ENCODE measurements around the gene PIAS3. TPM values are rescaled to one million over a fixed set of nuclear protein-coding genes. Genes with fewer than 3 reads are reported as not detected.
A peak's percentile ranks its signal among the peaks of the same experiment; 100 is the strongest.

PIAS3 gene
- 5.9 and 17.0 TPM in 2 replicates for total RNA-seq

DNA sequence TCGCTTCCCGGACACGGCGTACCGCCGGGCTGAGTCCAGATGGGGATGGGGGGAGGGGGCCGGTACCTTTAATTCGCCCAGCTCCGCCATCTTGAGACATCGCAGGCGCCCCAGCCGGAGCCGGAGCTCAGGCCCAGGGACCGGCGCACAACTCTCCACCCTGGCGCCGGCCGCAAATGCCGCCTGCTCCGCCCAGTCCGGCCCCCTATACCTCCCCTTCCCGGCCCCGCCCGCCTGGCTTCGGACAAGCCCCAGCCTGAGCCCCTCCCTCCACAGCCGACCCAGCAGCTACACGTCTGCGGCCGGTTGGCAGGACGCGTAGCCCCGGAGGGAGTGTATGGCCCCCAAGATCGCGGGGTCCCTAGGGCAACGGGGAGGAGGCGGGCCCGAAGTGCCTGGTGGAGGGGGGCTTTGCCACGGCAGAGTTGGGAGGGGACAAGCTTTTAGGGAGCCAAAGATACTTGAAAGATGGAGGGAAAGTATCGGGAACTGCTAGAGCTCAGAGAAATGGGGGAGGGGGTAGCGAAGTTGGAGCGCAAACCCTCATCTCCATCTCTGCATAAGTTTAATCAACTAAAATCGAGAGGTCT is at the start of gene PIAS3:
TSS of gene PIAS3 (minus strand) at position 181 of the 590 bp plus-strand sequence. CDS start at position 90, 91 bp downstream.
- peak; percentile 79 for DNase-seq (ENCODE audit: low read depth)

DNA sequence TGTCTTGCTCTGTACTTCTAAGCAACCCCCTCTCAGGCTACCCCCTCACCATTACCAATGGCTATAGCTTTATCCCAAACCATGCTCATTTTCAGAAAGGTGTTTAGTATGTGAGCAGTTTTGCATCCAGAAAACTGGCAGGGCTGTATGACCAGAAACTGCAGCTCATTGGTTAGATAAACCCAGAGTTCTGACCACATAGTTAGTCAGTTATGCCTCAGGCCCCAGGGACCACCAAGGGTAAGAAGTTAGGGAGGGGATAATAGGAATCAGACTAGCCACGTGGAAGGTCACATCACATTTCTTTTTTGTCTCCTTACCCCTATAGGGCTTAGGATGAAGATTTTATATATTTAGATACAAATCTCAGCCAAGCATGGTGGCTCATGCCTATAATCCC is 49.8 kb upstream of the PIAS3 start:
- no peak for DNase-seq (ENCODE audit: low read depth)

DNA sequence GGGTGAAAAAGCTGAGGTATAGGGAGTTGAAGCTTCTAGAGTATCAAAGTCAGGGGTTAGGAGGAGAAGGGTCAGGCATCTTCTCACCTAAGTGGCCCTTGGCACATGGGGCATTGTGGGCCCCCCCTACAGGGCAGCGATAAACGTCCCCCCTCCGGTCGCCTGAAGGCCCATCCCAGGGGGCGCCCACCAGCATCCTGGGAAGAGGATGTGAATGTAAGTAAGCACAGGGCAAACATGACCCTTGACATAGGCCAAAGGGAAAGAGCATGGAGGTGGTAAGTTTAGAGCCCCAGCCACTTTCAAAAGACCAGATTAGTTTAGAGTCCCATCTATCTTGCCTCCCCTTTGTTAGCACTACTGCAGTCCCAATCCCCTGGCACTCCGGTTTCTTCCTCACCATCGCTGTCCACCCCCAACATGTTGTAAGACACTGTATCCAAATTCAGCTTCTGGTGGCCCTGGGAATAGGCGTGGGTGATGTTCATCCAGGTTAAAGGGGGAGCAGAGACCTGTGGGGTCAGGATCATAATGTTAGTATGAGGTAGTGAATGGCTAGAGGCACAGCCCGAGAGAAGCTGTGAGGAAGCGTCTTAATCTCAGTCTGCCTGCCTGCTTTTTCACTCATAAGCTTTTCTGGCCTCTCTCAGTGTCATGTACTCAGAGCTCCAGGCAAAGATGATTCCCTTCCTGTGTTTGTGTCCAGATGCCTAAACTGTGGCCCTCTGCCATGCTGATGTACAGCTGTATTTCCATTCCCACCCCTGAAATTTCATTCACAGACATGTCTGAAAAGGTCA is 48.3 kb upstream of the PIAS3 start:
- DNase-seq (ENCODE audit: low read depth) = no peak

DNA sequence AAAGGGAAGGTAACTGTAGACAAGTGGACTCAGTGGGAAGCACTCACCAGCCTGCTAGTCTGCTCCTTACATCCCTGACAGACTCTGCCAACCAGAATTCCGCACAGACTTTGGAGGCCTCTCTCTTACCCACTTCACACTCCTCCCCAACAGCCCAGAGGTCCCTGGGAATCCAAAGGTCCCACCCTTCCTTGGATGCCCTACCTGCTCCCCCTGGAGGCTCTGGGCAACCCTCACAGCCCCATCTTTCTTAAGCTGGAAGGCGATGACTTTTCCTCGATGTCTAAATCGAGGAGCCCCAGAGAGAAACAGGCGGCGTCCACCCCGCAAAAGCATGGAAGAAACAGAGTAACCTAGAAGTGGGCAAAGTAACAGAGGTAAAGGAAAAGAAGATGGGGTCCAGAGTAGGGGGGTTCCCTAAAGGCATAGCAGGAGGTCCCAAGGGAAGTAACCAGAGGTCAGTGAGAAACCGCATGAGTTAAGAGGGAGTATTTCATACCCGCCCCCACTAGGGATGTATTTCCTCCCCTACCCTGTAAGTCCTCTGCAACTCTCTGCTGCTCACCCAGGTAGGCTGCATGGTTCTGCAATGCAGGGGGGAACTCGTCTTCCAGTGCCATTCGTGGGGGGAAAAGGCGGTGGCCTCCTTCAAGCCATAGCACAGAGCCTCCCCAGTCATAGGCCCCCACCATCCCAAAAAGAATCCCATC is 42.6 kb upstream of the PIAS3 start:
- no peak for DNase-seq (ENCODE audit: low read depth)

DNA sequence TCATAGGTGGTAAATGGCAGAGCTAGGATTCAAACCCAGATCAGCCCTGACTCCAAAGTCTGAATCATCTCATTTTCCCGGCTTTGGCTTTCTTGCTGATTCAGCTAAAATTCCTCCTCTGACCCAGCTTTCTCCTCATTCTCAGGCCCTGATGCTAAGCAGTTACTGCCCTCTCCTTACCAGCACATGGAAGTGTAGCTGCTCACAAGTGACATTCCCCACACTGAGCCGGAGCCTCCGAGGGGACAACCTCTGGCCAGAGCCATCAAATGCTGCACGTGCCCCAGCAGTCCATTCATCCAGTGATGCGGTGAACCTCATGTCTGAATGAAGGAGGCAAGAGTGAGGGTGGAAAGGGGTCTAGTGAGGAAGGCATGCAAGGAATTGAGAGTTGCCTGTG is 39.9 kb upstream of the PIAS3 start:
- no peak for DNase-seq (ENCODE audit: low read depth)

DNA sequence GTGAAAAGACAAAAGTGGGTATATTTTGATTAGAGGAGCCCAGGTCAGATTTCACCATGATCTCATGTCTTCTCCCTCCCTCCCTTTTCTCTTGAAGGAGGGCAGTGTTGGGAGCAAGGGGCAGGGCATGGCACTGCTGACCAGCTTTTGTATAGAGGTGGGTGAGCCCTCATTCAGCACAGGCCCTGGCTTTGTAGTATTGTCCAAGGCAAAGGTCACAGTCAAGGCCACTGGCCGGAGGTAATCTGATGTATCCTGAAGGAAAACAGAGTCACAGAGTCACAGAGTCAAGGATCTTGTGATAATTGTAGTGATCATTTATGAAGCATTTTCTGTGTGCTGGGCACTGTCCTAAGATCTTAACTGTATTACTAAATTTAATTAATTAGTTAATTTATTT is 39.1 kb upstream of the PIAS3 start:
- no peak for DNase-seq (ENCODE audit: low read depth)

DNA sequence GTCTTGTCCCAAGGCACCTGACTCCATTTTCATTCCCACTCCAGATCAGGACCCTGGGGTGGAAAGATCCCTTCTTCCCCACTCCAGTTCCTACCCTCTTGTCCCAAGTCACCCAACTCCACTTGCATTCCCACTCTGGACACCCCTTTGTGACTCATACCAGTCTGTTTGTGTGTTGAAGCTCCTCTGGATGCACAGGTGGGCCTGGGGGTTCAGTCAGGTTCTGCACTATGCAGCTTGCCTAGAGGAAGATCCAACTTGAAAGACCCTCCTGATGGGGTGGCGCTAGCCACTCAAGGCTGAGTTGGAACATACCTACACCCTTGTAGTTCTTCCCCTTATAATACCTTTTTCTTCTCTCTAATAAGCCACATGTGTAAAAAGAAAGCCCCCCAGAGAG is 36.6 kb upstream of the PIAS3 start:
- no peak for DNase-seq (ENCODE audit: low read depth)

DNA sequence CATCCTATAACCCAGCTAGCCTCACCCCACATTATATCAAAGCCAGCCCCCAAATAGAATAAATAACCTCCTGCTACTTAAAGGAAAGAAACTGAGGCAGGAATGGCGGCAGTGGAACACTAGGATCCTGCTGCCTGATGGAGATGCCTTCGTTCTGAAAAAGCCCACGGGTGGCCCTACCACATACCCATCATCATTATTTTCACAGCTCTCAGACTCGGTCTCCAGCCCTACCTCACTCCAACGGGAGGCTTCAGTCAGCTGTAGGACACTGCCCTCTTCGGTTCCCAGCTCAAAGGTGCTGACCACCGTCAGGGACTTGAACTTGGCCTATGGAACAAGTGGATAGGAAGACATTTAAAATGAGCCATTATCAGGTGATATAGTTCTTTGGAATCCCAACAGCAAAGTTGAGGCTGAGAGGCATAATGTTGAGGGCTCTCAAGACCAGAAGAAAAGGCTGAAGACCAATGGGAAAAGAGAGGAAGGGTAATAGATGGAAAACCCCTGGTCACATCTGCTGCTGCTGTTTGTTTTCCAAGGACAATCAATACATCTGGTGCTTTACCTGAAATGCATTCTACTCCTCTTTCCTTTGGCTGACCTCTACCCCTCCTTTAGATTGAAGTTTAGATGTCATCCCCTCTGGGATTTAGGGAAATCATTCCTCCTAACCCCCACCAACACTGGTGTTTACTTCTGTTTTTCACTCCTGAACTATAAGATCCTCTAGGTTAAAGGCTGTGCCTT is 34.6 kb upstream of the PIAS3 start:
- DNase-seq (ENCODE audit: low read depth) = no peak

DNA sequence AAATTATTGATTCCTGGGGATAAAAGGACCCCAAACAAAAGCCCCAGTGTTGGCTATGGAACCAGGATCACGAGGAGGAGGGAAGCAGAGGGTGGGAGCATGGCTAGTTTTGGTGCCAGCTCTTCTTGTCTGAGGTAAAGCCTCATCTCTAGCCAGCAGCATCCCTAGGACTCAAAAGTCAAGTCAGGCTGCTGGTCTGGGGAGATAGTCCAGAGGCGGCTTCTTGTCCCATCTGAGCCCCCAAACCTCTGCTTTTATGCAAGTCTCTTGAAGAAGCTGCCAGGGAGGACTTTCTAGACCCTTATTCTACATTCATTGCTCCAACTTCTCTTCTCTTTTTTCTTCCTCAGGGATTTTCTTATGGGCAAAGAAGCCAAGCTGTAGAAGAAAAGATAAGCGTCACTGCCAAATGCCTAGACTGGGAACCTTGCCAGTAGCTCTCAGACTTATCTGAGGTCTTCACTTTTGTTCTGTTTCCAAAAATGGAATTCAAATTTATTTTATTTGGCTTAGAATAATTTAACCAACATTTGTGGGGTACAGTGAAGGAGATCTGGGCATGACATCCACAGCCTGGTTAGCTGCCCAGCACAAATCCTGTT is 33.7 kb upstream of the PIAS3 start:
- DNase-seq (ENCODE audit: low read depth) = no peak

DNA sequence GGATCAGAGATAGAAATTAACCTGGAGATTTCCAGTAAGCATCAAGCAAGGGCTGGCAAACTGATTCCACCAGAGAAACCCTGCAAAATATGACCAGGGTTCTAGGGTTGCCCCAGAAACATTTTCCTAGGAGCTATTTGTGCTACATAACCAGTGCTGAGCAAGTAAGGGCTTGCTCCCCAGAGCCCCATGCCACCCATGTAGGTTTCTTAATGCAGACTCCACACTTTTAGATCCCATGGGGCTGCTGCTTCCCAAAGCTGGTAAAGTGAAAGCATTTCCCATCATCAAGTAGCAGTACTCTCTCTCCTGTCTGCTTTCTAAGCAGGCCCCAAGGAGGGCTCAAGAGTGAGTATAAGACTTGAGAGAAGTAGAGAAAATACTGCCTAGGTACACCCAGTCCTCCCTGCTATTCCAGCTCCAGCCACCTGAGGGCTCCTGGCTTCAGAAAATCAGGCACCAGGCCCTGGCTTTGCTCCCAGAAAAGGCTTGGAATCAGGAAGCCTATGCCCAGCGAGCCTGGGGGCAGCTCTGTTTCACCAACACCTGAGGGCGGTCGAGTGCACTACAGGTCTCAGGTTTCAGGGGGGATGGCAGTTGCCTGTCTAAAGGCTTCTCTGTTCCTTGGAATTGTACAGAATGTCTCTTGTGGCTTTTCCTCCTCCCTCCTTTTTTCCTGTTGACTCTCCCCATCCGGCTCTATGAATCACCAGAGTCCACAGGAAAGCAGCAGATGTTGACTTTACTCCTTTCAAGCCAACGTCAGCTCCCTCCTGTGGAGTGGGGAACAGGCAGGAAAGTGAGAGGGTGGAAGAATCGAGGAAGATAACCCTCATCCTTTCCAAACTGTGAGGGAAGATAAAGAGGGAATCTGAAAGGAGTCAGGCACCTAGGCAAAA is 33.0 kb upstream of the PIAS3 start:
- DNase-seq (ENCODE audit: low read depth) = peak; percentile 100

DNA sequence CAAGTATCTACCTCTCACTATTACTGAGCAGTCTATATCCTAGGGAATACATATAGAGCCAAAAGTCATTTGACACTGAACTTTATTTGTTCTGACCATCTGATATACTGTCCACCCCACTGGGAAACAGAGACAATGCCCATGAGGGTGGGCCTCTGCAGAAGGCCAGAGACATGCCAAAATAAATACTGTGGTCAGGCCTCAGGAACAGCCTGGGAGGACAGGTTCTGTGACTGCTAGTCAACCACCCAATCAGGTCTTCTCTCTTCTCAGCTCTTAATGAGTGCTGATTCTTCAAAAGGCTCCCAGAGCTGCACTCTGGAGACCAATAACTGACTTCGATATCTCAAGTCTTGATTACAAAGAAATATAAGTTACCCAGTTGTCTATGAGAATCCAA is 32.3 kb upstream of the PIAS3 start:
- peak; percentile 76 for DNase-seq (ENCODE audit: low read depth)

DNA sequence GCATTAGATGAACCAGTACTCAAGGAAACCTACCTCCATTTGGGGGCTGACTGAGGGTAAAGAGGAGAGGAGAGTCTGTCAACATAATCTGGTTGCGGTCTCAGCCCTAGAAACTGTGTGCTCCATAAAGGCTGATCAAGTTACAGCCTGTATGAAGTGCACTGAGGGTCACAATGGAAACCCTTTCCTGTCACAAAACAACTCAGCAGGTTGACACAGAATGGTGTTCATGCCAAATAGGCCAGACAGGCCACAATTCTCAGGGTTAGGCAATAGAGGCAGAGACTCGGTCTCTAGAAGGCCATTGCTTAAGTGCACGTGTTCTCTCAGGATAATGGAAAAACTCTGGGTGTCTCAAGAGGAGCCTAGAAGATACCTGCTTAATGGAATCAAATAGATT is 30.8 kb upstream of the PIAS3 start:
- DNase-seq (ENCODE audit: low read depth) = no peak

DNA sequence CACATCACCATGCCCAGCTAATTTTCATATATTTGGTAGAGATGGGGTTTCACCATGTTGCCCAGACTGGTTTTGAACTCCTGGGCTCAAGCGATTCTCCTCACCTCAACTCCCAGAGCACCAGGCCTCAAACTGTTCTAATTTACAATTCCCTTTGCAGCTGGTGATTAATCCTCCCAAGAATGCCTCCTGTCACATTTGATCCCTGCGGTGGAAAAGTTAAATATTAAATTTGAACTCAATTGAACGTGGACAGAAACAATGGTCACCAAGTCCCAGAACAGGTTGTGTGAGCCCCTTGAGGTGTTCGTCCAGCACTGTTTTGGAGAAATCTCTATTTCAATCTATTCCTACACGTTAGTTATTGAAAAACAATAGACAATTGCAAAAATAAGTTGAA is 28.8 kb upstream of the PIAS3 start:
- peak; percentile 96 for DNase-seq (ENCODE audit: low read depth)

DNA sequence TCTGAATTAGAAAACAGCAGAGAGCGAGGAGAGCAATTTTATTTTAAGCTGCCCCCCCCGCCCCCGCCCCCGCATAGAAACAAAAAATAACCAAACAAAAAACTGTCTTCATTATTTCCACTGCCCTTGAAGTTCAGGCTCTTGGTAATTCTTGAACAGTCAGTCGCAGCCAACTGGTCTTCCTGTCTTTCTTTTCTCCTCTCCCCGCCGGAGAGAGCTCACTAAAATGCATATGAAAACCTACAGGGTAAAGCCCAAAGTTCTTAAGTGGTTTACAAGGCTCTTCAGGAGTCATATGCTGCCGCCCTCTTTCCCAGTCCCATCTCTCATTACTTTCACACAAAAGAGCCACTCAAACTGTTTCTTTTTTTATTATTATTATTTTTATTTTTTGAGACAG is 27.9 kb upstream of the PIAS3 start:
- DNase-seq (ENCODE audit: low read depth) = no peak

DNA sequence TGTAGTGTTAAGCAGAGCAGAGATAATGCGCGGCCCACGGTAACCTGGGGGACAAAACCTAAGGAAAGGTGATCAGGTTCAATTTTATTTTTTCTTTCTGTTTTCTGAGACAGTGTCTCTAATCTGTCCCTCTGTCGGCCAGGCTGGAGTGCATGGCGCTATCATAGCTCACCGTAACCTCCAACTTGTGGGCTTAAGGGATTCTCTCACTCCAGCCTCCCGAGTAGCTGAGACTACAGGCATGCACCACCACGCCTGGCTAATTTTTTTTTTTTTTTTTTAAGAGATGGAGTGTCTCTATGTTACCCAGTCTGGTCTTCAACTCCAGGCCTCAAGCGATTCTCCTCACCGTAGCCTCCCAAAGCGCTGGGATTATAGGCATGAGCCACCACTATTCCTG is 27.5 kb upstream of the PIAS3 start:
- DNase-seq (ENCODE audit: low read depth) = no peak

DNA sequence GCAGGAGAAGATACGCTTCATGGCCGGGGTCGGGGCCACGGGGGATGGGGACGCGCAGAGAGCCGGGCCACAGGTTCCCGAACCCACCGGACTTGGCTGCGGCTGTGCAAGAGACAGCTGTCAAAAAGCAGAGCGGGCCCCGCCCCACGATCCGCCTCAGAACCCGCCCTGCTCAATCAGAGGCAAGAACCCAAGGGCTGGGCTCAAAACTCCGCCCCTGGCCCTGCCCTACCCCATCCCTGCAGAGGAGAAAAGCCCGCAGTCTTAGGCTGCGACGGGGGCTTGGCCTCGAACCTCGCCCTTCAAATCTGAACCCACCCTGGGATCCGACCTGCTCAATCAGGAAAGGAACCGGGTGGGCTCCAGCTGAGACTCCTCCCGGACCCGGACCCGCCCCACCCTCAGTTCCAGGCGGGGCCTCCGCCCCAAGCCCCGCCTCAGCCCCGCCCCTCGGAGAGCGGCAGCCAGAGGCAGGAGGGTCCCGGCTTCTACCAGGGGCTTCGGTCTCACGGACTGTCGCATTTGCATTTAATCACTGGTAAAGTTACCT is 26.9 kb upstream of the PIAS3 start, which contains the start of gene ANKRD35:
TSS of gene ANKRD35 (minus strand) at position 129 of the 550 bp plus-strand sequence. CDS start at position 21, 108 bp downstream.
- DNase-seq (ENCODE audit: low read depth) = peak; percentile 61

DNA sequence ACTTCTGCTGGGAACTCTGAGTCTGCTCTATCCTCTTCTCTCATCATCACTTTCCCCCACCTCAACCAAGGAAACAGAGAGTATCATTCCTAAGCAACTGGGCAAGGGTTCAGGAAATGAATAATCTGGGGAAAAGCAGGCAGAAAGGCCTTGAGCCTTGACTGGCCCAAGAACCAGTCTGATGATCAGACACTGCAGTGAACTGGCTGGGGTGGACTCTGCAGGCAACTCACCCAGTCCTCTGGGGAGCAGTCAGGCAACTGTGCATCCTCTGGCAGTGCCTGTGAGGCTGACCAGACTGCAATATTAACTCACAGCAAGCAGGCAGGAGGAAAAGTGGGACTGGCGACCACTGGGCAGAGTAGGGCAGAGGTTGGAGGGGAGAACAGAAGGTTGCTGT is 25.8 kb upstream of the PIAS3 start:
- DNase-seq (ENCODE audit: low read depth) = no peak

DNA sequence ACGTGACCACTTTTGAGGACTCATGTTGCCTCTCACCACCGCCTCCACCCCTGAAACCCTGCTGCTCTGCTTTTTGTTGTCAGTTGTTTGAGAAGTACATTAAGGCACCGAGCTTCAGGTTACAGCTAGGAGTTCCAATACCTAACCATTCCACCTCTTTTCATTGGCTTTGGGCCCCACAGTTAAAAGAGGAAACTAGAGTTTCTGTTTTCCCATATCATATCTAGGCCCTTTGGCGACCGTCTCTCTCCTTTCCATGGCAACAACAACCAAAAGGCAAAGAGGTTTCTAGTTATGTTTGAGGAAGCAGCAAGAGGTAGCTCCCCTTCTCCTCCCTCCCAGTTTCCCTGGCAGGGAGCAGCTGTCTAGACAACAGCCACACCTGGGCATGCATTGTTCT is 20.9 kb upstream of the PIAS3 start:
- no peak for DNase-seq (ENCODE audit: low read depth)

DNA sequence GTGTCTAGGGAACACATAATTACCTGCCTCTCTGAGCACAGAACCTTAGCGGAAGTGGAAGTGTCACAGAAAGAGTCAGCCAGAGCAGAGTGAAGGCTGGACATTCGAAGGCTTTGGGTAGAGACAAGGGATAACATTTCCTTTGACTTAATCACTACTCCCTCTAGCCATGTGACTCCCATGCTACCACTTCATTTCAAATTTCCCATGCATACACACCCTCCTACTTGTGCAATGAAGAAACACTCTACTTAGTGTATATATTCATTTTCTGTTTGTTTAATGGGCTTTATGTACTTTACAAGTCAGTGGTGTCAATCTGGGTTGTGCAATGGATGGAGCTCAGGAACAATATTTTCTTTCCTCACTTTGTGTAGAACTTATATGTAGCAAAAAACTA is 19.8 kb upstream of the PIAS3 start:
- no peak for DNase-seq (ENCODE audit: low read depth)

DNA sequence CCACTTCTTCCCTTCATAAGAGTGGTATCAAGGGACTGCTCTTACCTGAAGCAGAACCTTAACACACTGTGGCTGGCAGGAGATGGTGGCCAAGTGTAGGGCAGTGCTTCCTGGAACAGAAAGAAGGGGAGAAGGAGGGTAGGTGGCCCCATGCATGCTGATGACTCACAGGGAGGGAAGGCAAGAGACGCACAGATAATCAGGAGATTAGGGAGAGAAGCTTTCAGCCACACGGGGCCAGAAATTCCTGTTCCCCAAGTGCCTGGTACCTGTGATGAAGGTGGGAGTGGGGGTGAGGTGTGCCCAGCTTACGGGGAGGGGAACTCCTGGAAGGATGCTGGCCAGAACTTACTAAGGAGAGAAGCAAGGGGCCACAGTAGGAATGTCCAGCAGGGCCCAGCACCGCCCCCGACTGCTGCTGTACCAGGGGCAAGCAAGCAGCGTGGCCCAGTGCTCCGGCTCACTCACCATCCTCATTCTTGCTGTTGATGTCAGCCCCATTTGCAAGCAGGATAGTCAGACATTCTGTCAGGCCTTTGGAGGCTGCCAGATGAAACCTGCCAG is 19.1 kb upstream of the PIAS3 start:
- no peak for DNase-seq (ENCODE audit: low read depth)
